D341Med (cell line): ENCODE results near the gene APOA5.
A peak's percentile ranks its signal among the peaks of the same experiment; 100 is the strongest.
"Not testable (repeated sequence)": the region's sequence is repeated elsewhere in the genome, so short reads cannot be mapped to it uniquely, and the experiment has no call there.

Experiments used
- DNase-seq: peaks from one replicate; pipeline ENCODE4 v3.0.0; 2012; ENCODE audit warnings: low spot score

Gene APOA5

GRCh38 chr11:116791813-116792143 is at the start of gene APOA5:
Gene APOA5 (minus strand): TSS chr11:116791879. CDS start chr11:116791860, 19 bp downstream.
- DNase-seq: no peak

GRCh38 chr11:116840746-116841296 is 49.1 kb upstream of the APOA5 start:
- no peak for DNase-seq

- no peak for DNase-seq
These were observed 48.6 kb upstream of the APOA5 start for GRCh38 chr11:116840224-116840745.

- DNase-seq: no peak
These were observed 46.8 kb upstream of the APOA5 start for GRCh38 chr11:116838321-116839084.

GRCh38 chr11:116837231-116838091 is 45.8 kb upstream of the APOA5 start, which contains the start of gene APOA1:
Gene APOA1 (minus strand): TSS chr11:116837622. CDS start chr11:116837387, 235 bp downstream.
- no peak for DNase-seq

GRCh38 chr11:116836632-116836991 is 44.9 kb upstream of the APOA5 start:
- no peak for DNase-seq

- peak; percentile 93 for DNase-seq
These were observed 44.3 kb upstream of the APOA5 start for GRCh38 chr11:116835791-116836631.

- DNase-seq: no peak
These were observed 43.5 kb upstream of the APOA5 start for GRCh38 chr11:116835042-116835772.

GRCh38 chr11:116834535-116835041 is 42.9 kb upstream of the APOA5 start:
- DNase-seq: not testable (repeated sequence)

GRCh38 chr11:116833816-116834534 is 42.3 kb upstream of the APOA5 start:
- DNase-seq: no peak

GRCh38 chr11:116833491-116833815 is 41.8 kb upstream of the APOA5 start:
- no peak for DNase-seq

- DNase-seq: no peak
These were observed 40.9 kb upstream of the APOA5 start for GRCh38 chr11:116832350-116833290.

GRCh38 chr11:116831790-116832349 is 40.2 kb upstream of the APOA5 start:
- DNase-seq: no peak

GRCh38 chr11:116830184-116830912 is 38.7 kb upstream of the APOA5 start:
- no peak for DNase-seq

- DNase-seq: no peak
These were observed 38.0 kb upstream of the APOA5 start, which contains the start of gene APOC3 for GRCh38 chr11:116829525-116830183. Gene APOC3 (plus strand): TSS chr11:116829907. CDS start chr11:116830583, 676 bp downstream.

- no peak for DNase-seq
These were observed 37.2 kb upstream of the APOA5 start for GRCh38 chr11:116828632-116829524.
